HS-5 (cell line): ENCODE data around the gene TMEM94.

ENCODE experiments used
- DNase-seq: peaks from one replicate; pipeline ENCODE4 v3.0.0-alpha.2; 2012; ENCODE audit warnings: low read depth

The TMEM94 gene

GRCh38 chr17:75526555-75527270, 70.3 kb downstream of the TMEM94 start:
- no peak for DNase-seq

GRCh38 chr17:75530837-75531720, 74.6 kb downstream of the TMEM94 start:
- DNase-seq, result no peak

- no peak for DNase-seq
Measured at GRCh38 chr17:75531721-75532072, 75.3 kb downstream of the TMEM94 start.

- DNase-seq, result no peak
Measured at GRCh38 chr17:75535119-75535537, 78.7 kb downstream of the TMEM94 start.

- no peak for DNase-seq
Measured at GRCh38 chr17:75535871-75536270, 79.4 kb downstream of the TMEM94 start.

GRCh38 chr17:75536366-75536765, 79.9 kb downstream of the TMEM94 start:
- DNase-seq, result no peak

- no peak for DNase-seq
Measured at GRCh38 chr17:75539967-75540729, 83.7 kb downstream of the TMEM94 start.

- DNase-seq, result no peak
Measured at GRCh38 chr17:75540923-75541503, 84.6 kb downstream of the TMEM94 start.

GRCh38 chr17:75542229-75542628, 85.8 kb downstream of the TMEM94 start:
- DNase-seq, result no peak

GRCh38 chr17:75542728-75543336, 86.4 kb downstream of the TMEM94 start:
- DNase-seq, result no peak

GRCh38 chr17:75544250-75544649, 87.8 kb downstream of the TMEM94 start:
- no peak for DNase-seq

- no peak for DNase-seq
Measured at GRCh38 chr17:75546181-75546580, 89.7 kb downstream of the TMEM94 start.

- no peak for DNase-seq
Measured at GRCh38 chr17:75547091-75547490, 90.7 kb downstream of the TMEM94 start.

GRCh38 chr17:75548813-75549212, 92.4 kb downstream of the TMEM94 start:
- DNase-seq, result no peak
